OCI-LY1 (cell line): ENCODE measurements around the gene SLC19A1.

Experiments
- CTCF ChIP-seq: fragments of 200-600 bp; sonication (generic), shearing (Covaris generic); IDR thresholded peaks from 2 replicates; pipeline ENCODE4 v1.5.1; 2017; ENCODE audit warnings: mild to moderate bottlenecking, antibody characterized with exemption, low read length, moderate library complexity, mixed read lengths
- EZH2 ChIP-seq: fragments of 200-600 bp; sonication (generic), shearing (Covaris generic); IDR thresholded peaks from 2 replicates; pipeline ENCODE4 v1.8.0; 2017; ENCODE audit warnings: borderline replicate concordance, mixed run types, mild to moderate bottlenecking, antibody characterized with exemption, low read length, moderate library complexity, mixed read lengths

- TF ChIP-seq CTCF: no peak
- no peak for TF ChIP-seq EZH2
Measured at GRCh38 chr21:45560106-45561021, 18.1 kb upstream of the SLC19A1 start.
